Tibial nerve (tissue), 4 donors: Measurements from ENCODE around the gene PTK6. TPM values are rescaled to one million over a fixed set of nuclear protein-coding genes. Genes with fewer than 3 reads are reported as not detected.

ENCODE experiments used
- DNase-seq, 2 donors: peaks; one replicate each; pipeline ENCODE4 v3.0.0-alpha.2; 2019; ENCODE audit warnings: low spot score in 2 of 2
- H3K27ac ChIP-seq, 4 donors: fragments of 200-600 bp; sonication (generic) in 3 of 4; one replicate each; pipeline ENCODE4 v1.5.1; 2017 to 2019; ENCODE audit warnings: mild to moderate bottlenecking in 1 of 4
- H3K27me3 ChIP-seq, 2 donors: fragments of 200-600 bp; sonication (generic) in 1 of 2; one replicate each; pipeline versions ENCODE4 v1.5.1 to v1.6.0; 2017 to 2019
- H3K36me3 ChIP-seq, 3 donors: fragments of 200-600 bp; sonication (generic); one replicate each; pipeline ENCODE4 v1.5.1; 2018 to 2019
- H3K4me1 ChIP-seq, 4 donors: fragments of 200-600 bp; sonication (generic) in 3 of 4; one replicate each; pipeline ENCODE4 v1.5.1; 2017 to 2019
- H3K4me3 ChIP-seq, 4 donors: fragments of 200-600 bp; sonication (generic) in 3 of 4; one replicate each; pipeline ENCODE4 v1.5.1; 2017 to 2019; ENCODE audit warnings: mild to moderate bottlenecking in 1 of 4, moderate library complexity in 1 of 4
- H3K9me3 ChIP-seq, 4 donors: fragments of 200-600 bp; sonication (generic) in 3 of 4; one replicate each; pipeline ENCODE4 v1.5.1; 2017 to 2019
- EP300 ChIP-seq, 2 donors: sonication (generic); formaldehyde crosslinking; IDR thresholded peaks; one replicate each; pipeline ENCODE4 v1.6.1; 2017; ENCODE audit warnings: antibody characterized with exemption in 2 of 2, mild to moderate bottlenecking in 1 of 2
- POLR2A ChIP-seq, 2 donors: fragments of 450-650 bp; IDR thresholded peaks; one replicate each; pipeline ENCODE4 v1.6.1; 2017; ENCODE audit warnings: antibody characterized with exemption in 2 of 2, mild to moderate bottlenecking in 2 of 2, moderate library complexity in 2 of 2
- WGBS, 2 donors: methylation state at CpG; one replicate each; pipeline ENCODE4 v1.1.5; 2018; 5-methylcytosine and 5-hydroxymethylcytosine counted together
- total RNA-seq, 4 donors: library from RNA; depleted of rRNA; stranded (reverse); fragments of >200 nt; gene quantifications; one replicate each; pipeline ENCODE4 v1.1.0, GENCODE V29; 2016
- TF ChIP-seq, protein P1 (sequence below), 5 experiments: fragments of 200-600 bp in 3 of 5; fragments of 450-650 bp in 2 of 5; sonication (generic) in 3 of 5; IDR thresholded peaks; one replicate each; pipeline ENCODE4 v1.5.1; 2016 to 2019; ENCODE audit warnings: antibody characterized with exemption in 5 of 5, mild to moderate bottlenecking in 3 of 5, moderate library complexity in 2 of 5

PTK6 gene
- total RNA-seq, 4 donors from 2014 or later: 0.21 to 0.90 TPM; not detected in 2

DNA sequence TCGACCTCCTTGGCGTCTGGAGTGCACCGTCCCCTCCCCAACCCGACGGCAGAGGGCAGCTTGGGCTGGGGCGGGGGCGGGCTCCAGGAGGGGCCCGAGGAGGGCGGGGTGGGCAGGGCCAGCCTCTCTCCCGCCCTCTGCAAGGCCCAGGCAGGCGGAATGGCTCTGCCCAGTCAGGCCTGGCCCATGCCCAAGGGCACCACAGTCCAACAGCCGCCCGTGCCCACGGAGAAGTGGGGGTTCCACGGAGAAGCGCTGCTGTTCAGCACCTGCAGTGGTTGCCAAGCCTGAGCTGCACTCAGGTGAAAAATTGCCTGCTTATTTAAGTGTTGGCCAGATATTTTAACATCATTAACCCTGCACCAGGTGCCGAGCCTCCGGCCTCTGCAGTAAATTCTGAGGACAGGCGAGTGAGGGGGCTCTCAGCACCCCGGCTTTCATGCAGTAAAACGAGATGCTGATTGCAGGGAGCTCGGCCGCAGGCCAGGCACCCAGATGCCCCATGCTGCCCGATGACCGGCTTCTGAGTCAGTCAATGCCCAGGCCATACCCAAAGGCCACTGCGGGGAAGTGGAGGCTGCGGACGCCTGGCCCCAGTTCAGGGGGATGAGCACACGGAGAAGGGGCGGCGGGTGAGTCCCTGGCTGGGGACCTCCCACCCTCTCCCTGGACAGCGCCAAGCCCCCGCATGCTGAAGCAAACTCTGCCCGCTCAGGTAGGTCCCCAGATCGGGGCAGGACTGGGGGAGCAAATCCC is 10.7 kb upstream of the PTK6 start, which contains the start of gene SRMS:
Gene SRMS (minus strand): TSS at position 25 of the 756 bp plus-strand sequence. CDS start 286 bp downstream, outside the sequence.
- Histone ChIP-seq H3K27ac (no peak within 1 kb of the TSS), H3K4me1 (peaks cover 0 to 13% (median 3%) of the 10 kb centered on the region in 4 donors), H3K27me3 (peaks cover 0 to 58% of the 10 kb centered on the region in 2 donors), H3K9me3 (no peaks in the 10 kb centered on the region), H3K4me3 (no peak within 1 kb of the TSS), H3K36me3 (no peaks in the 10 kb centered on the region)
- no peak for DNase-seq
- 61 to 65% methylated on average over 17 to 30 of the region's 35 CpGs for WGBS, 2 donors
- TF ChIP-seq, protein P1, sequence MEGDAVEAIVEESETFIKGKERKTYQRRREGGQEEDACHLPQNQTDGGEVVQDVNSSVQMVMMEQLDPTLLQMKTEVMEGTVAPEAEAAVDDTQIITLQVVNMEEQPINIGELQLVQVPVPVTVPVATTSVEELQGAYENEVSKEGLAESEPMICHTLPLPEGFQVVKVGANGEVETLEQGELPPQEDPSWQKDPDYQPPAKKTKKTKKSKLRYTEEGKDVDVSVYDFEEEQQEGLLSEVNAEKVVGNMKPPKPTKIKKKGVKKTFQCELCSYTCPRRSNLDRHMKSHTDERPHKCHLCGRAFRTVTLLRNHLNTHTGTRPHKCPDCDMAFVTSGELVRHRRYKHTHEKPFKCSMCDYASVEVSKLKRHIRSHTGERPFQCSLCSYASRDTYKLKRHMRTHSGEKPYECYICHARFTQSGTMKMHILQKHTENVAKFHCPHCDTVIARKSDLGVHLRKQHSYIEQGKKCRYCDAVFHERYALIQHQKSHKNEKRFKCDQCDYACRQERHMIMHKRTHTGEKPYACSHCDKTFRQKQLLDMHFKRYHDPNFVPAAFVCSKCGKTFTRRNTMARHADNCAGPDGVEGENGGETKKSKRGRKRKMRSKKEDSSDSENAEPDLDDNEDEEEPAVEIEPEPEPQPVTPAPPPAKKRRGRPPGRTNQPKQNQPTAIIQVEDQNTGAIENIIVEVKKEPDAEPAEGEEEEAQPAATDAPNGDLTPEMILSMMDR (IDR thresholded peaks at IDR 0.05): no peak
- TF ChIP-seq EP300 (IDR thresholded peaks at IDR 0.05) (no peak), POLR2A (IDR thresholded peaks at IDR 0.05) (no peak)

DNA sequence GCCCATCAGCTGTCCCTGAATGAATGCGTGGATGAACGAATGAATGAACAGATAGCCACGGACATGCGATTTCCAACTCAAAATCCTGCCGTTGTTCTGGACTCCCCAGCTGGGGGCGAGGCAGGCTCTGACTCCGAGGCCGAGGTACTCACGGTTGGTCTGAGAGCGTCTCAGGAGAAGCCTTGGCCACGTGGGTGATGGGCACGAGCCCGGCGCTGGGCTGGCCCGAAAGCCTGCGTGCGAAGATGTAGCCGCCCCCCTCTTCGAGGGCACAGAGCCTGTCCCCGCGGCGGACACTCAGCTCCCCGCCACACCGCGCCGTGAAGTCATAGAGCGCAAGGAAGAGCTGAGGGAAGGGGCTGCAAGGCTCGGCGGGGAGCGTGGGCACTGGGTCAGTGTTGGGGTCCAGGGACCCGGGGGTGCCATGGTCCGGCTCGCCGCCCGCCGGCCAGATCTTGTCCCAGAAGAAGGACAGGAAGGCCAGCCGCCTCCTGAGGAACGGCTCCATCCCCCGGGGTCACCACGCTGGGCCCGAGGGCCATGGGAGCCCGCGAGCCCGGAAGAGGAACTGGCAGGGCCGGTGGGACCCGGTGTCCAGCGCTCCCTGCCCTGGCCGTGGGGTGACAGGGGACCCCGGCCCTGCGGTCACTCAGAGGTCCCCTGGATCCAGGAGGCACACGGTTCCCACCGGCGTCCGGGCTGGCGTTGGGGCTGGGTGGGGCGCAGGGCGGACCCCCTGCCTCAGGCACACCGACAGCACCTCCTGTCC is 10.0 kb upstream of the PTK6 start:
- 43 to 56% methylated on average over 25 to 41 of the region's 58 CpGs for WGBS, 2 donors
- DNase-seq: no peak
- H3K27me3 ChIP-seq: peaks cover 0 to 58% of the 10 kb centered on the region in 2 donors

DNA sequence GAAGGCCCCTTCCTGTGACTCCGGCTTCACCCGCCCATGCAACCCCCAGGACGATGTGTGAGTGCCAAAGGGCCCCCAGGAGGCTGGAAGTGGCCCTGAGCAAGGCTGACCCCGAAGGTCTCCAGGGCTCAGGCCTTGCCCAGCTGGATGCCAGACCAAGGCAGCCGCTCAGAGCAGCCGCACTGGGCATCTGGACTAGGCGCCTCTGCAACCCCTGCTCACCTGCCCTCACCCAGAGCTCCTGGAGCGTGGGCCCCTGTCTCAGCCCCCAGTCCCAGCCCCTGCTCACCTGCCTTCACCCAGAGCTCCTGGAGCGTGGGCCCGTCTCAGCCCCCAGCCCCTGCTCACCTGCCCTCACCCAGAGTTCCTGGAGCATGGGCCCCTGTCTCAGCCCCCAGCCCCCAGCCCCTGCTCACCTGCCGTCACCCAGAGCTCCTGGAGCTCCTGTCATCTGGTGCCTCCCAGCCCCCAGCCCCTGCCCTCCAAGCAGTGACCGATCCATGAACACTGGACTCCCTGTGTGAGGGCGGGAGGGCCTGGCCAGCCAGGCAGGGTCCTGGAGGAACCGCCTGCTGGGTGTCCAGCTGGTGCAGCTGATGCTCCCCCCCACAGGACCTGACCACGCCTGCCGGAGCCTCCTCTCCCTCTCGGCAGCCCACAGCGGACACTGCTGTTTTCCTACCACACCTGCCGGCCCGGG is 9.2 kb upstream of the PTK6 start:
- TF ChIP-seq POLR2A (IDR thresholded peaks at IDR 0.05) (no peak), EP300 (IDR thresholded peaks at IDR 0.05) (no peak)
- TF ChIP-seq, protein P1 (IDR thresholded peaks at IDR 0.05): no peak
- no peaks in the 10 kb centered on the region for H3K9me3 ChIP-seq
- H3K27me3 ChIP-seq: peaks cover 0 to 58% of the 10 kb centered on the region in 2 donors
- no peaks in the 10 kb centered on the region for H3K36me3 ChIP-seq
- H3K4me3 ChIP-seq: no peak overlapping the region
- no peak for DNase-seq
- peaks cover 0 to 5% (median 0%) of the 10 kb centered on the region in 4 donors for H3K4me1 ChIP-seq
- H3K27ac ChIP-seq: no peak overlapping the region
- 72 to 80% methylated on average over 12 to 18 of the region's 20 CpGs for WGBS, 2 donors

More for the DNA sequence above, 10.0 kb upstream of the PTK6 start:
- Histone ChIP-seq H3K36me3 (no peaks in the 10 kb centered on the region), H3K4me3 (no peak overlapping the region), H3K27ac (no peak overlapping the region), H3K9me3 (no peaks in the 10 kb centered on the region), H3K4me1 (peaks cover 0 to 5% (median 0%) of the 10 kb centered on the region in 4 donors)
- no peak for TF ChIP-seq EP300 (IDR thresholded peaks at IDR 0.05)
- TF ChIP-seq, protein P1 (IDR thresholded peaks at IDR 0.05): no peak
- no peak for TF ChIP-seq POLR2A (IDR thresholded peaks at IDR 0.05)

DNA sequence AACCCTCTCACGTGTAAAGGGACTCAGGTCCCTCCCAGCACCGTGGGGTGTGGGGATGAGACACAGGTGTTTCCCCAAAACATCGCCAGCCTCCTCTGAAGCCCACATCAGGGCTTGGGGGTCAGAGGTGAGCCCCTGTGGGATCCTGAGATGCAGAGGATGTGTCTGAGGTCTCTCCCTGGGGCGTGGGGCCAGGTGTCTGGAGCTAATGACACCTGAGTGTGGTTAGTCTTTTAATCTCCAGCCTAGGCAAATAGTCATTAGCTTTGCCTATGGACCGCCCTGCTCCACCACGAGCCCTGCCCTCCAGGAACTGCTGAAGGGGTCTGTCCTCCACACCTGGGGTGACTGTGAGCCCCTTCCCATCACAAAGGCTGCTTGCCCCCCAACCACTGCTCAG is 8.6 kb upstream of the PTK6 start:
- H3K36me3 ChIP-seq: no peaks in the 10 kb centered on the region
- DNase-seq: no peak
- H3K4me3 ChIP-seq: no peak overlapping the region
- H3K9me3 ChIP-seq: no peaks in the 10 kb centered on the region
- peaks cover 0 to 5% (median 0%) of the 10 kb centered on the region in 4 donors for H3K4me1 ChIP-seq
- no peak overlapping the region for H3K27ac ChIP-seq
- H3K27me3 ChIP-seq: peaks cover 0 to 58% of the 10 kb centered on the region in 2 donors
- 57 to 63% methylated on average over 5 to 6 of the region's 6 CpGs for WGBS, 2 donors
- TF ChIP-seq POLR2A (IDR thresholded peaks at IDR 0.05): no peak
- TF ChIP-seq EP300 (IDR thresholded peaks at IDR 0.05): no peak
- TF ChIP-seq, protein P1 (IDR thresholded peaks at IDR 0.05): no peak
